Epidermal melanocyte (primary cell): ENCODE data around the gene JUND.
A peak's percentile ranks its signal among the peaks of the same experiment; 100 is the strongest.

Experiments used
- DNase-seq: peaks from one replicate; pipeline ENCODE4 v3.0.0; 2011; ENCODE audit warnings: low spot score; ENCODE audit not compliant: insufficient read length

The JUND gene

DNA sequence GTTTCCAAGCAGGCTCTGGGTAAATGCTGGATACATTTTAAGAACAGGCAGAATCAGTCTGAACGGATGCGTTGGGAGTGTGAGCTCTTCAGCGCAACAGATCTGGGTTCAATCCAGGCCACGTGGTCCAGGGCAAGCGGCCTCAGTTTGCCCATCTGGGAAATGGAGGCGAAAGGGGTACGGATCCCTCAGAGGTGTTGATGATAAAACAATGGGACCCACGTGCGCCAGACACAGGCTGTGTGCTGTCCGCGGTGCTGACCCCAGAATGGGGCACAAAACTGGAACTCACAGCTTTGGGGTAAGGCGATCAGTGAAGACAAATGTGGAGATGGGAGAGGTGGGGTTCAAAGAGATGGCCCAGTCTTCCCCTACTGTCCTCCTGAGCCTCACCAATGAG is 42.1 kb downstream of the JUND start:
- no peak for DNase-seq

- DNase-seq: no peak
Observed at GRCh38 chr19:18234194-18234593, 47.2 kb downstream of the JUND start.

DNA sequence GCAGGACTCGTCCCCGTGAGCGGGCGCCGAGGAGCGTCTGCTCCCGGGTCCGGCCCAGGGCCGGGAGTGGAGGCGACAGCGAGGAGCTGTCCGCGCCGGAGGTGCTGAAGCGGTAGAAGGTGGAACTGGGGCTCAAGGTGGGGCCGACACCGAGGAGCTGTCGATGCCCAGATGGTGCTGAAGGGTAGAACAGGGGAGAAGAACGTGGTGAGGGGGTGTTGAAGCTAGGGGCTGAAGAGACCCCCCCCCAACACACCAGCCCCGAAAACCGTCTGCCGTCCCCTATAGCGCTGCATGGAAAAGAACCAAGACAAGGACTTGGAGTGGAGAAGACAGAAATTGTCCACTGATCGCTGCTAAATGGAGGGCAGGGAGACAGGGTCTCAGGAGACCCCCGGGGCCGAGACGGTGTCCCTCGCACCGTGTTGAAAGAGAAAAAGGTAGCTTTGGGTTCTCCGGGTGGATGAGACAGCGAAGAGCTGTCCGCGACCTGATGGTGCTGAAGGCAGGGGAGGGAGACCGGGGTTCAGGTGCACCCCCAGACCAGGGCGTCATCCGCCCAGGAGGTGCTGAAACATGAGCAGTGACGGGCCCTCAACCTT is 48.1 kb downstream of the JUND start:
- peak; percentile 57 for DNase-seq

DNA sequence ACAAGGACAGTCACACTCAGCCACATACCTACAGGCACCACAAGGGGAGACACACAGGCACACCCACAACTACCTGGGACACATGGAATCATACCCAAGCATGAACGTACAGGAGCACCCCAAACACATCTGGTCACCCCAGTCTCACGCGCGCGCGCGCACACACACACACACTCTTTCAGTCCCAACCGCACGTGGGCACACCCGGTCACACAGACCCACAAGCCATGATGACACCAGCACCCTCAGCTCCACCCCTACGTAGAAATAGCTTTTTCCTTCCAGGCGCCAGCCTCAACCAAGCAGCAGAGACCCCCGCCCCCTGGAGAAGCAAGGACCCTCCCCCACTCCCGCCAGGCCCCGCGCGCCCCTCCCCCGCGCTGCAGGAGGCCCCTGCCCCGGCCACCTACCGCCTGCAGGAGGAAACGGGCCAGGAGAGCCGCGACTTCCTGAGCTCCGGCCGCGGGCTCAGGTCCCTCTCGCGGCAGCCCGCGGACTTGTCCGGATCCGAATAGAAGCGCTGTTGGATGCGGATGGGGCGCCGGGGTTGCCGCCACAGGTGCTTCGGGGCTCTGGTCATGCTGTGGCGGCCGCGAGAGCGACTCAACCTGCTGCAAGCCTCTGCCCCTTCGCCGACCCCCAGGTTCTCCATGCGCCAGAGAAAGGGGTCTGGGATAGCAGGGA is 48.7 kb downstream of the JUND start:
- DNase-seq: no peak

GRCh38 chr19:18231775-18232174 is 49.6 kb downstream of the JUND start:
- DNase-seq: no peak

GRCh38 chr19:18230941-18231734 is 50.3 kb downstream of the JUND start:
- DNase-seq: no peak

DNA sequence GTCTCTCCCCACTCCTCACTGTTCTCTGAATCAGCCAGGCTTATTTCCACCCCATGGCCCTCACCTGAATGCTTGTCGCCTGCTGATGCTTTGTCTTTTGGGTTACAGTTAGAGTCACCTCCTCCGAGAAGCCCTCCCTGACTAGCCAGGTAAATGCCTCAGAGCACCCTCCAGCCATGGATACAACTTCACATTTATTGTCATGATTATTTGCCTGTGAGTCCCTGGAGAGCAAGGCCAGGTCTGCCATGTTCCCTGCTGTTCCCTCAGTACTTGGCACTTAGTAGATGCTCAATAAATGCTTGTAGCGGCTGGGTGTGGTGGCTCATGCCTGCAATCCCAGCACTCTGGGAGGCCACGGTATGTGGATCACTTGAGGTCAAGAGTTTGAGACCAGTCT is 51.5 kb downstream of the JUND start:
- no peak for DNase-seq
